ENCODE data around the gene UBA52.
A peak's percentile ranks its signal among the peaks of the same experiment; 100 is the strongest.

The UBA52 gene

DNA sequence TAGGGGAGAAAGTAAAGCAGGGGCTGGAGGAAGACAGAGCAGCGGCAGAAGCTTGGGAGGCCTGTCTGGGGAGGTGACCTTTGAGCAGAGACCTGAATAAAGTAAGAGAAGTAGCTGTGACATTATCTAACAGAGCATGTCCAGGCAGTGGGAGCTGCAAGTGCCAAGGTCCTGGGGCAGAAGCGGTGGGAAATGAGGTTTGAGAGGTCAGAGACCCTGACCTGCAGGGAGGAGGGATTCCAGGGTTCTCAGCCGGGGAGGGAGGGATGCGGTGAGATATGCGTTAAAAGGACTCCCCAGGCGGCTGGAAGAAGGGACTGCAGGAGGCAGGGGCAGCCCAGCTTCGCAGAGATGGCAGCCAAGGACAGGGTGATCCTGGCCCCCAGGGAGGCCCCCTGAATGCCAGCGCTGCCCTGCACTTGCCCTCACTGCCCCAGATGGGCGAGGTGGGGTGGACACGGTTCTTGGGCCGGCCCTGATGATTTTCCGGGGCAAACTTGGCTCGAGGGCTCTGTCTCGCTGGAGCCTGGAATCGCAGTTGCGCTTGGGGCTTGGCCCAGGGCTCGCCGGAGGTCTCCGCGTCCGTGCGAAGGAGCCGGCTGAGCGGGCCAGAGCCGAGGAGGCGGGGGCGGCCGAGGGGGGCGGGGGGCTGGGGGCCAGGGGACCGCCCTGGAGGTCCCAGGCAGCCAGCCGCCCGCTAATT, 31.7 kb downstream of the UBA52 start:
- no peaks in the 10 kb centered on the region for H3K36me3 ChIP-seq (ENCODE audit: insufficient read depth, low read length)
- H3K4me3 ChIP-seq (ENCODE audit: low read depth, low read length) = no peak overlapping the region
- H3K79me2 ChIP-seq (ENCODE audit: control insufficient read depth, insufficient read depth, low read length, unreplicated experiment) = no peaks in the 10 kb centered on the region
- no peaks in the 10 kb centered on the region for H3K4me1 ChIP-seq (ENCODE audit: control insufficient read depth, insufficient read depth, low read length, unreplicated experiment)
- H3K27ac ChIP-seq (ENCODE audit: low read depth, low read length) = no peak overlapping the region
- no peak overlapping the region for H2AFZ ChIP-seq (ENCODE audit: low read length, unreplicated experiment)
- H3K27me3 ChIP-seq (ENCODE audit: insufficient read depth, low read length) = peaks cover 21% of the 10 kb centered on the region

DNA sequence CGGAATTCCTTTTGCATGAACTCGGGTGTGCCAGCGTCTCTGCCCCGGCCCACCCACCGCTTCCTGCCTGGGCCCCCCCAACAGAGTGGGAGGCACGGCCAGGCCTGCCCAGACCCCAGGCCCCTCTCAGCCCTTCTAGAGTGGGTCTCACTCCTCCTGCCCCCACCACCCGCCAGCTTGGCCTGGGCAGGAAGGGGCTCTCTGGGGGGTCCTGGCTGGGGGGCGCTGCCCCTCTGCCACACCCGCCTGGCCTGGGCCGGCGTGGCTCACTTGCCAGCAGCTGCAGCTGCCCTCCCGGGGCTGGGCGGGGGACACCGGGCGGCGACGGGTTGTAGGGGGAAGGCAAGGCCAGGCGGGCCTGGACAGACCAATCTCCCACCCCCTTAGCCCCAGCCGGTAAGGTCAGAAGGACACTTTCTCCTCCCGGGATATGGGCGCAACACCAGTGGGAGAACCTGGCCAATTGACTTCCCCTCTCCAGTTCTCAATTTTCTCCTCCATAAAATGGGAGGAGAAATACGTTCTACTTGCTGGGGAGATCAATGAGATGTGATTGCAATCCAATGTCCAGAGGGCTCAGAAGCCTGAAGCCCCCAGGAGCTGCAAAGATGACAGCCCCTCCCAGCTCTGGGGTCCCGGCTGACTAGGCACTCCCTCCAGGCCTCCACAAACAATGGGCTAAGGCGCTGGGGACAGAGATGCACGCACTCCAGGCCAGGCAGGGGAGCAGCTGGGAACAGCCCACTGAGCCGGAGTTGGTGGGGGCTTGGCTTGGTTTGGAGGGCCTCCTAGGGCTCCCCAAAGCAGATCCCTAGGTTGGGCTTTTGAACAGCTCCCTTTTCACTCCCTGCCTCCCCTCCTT, 32.5 kb downstream of the UBA52 start:
- H3K79me2 ChIP-seq (ENCODE audit: control insufficient read depth, insufficient read depth, low read length, unreplicated experiment) = no peaks in the 10 kb centered on the region
- H3K4me1 ChIP-seq (ENCODE audit: control insufficient read depth, insufficient read depth, low read length, unreplicated experiment) = no peaks in the 10 kb centered on the region
- no peak overlapping the region for H3K27ac ChIP-seq (ENCODE audit: low read depth, low read length)
- H3K27me3 ChIP-seq (ENCODE audit: insufficient read depth, low read length) = peaks cover 28% of the 10 kb centered on the region
- H3K36me3 ChIP-seq (ENCODE audit: insufficient read depth, low read length) = no peaks in the 10 kb centered on the region
- H3K4me3 ChIP-seq (ENCODE audit: low read depth, low read length) = no peak overlapping the region; the same call in 1 of the 2 replicates
- no peak overlapping the region for H2AFZ ChIP-seq (ENCODE audit: low read length, unreplicated experiment)

DNA sequence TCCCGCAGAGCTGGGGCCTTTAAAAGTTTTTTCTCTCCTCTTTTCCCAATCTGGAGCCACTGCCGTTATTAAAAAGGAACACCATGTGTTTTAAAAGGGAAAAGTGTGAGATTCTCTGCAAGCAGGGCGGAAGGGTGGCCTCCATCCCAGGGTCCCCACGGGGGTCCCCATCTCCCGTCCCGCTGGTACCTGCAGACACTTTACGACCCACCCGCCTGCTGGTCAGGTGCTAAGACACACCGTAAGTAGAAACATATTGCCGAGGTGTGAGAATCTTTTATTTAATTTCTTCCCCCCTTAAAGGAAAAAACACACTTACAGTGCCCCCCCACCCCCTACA, 33.1 kb downstream of the UBA52 start:
- Histone ChIP-seq H3K79me2 (ENCODE audit: control insufficient read depth, insufficient read depth, low read length, unreplicated experiment) (no peaks in the 10 kb centered on the region), H3K27ac (ENCODE audit: low read depth, low read length) (no peak overlapping the region), H3K27me3 (ENCODE audit: insufficient read depth, low read length) (peaks cover 34% of the 10 kb centered on the region), H3K4me1 (ENCODE audit: control insufficient read depth, insufficient read depth, low read length, unreplicated experiment) (no peaks in the 10 kb centered on the region), H3K4me3 (ENCODE audit: low read depth, low read length) (no peak overlapping the region), H2AFZ (ENCODE audit: low read length, unreplicated experiment) (no peak overlapping the region), H3K36me3 (ENCODE audit: insufficient read depth, low read length) (no peaks in the 10 kb centered on the region)

DNA sequence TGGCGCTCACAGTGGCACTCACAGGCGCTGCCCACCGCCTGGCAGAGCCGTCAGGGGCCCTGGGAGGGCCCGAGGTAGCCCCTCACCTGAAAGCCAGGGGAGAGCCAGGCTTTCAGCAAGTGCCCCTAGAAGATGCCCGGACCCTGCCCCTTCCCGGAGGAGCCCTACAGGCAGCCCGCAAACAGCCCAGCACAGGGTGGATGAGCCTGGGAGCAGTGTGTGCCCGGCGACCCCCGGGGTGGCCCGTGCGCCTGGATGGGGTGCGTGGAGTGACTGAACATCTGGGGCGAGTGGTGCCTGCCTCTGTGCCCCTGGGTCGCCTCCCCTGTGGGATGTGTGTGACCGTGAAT, 33.5 kb downstream of the UBA52 start:
- Histone ChIP-seq H2AFZ (ENCODE audit: low read length, unreplicated experiment) (no peak overlapping the region), H3K27me3 (ENCODE audit: insufficient read depth, low read length) (peaks cover 38% of the 10 kb centered on the region), H3K27ac (ENCODE audit: low read depth, low read length) (no peak overlapping the region), H3K4me3 (ENCODE audit: low read depth, low read length) (peak overlapping the region; percentile 52), H3K79me2 (ENCODE audit: control insufficient read depth, insufficient read depth, low read length, unreplicated experiment) (no peaks in the 10 kb centered on the region), H3K4me1 (ENCODE audit: control insufficient read depth, insufficient read depth, low read length, unreplicated experiment) (no peaks in the 10 kb centered on the region), H3K36me3 (ENCODE audit: insufficient read depth, low read length) (no peaks in the 10 kb centered on the region)

DNA sequence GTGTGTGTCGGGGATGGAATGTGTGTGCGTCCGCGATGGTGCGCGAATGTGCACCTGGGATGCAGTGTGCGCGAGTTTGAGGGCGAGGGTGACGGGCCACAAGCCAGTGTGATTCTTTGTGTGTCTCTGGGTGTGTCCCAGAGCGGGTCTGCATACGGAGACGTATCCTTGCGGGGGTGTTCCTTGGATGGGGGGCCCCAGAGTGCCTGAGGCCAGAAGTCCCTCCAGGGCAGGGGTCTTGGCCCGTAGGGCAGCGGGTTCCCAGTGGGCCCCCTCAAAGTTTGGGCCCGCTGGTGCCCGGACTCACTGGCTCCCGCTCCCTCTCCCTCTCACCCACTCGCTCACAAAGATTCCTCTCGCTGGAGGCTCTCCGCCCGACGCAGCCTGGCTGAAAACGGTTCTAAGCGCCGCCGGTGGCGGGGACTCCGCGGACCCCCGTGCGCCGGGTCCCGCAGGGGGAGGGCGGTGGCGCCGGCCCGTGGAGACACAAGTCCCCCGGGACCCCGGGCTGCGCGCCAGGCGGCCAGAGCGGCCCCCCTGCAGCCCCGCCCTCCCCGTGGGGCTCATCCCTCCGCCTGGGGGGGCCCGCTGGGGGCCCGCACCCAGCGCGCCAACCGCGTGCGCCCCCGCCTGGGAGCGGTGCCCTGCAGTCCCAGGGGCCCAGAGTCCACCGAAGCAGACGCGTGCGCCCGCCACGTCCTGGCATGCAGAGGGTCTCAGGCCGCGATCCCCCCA, 34.1 kb downstream of the UBA52 start:
- no peak overlapping the region for H3K27ac ChIP-seq (ENCODE audit: low read depth, low read length)
- no peak overlapping the region for H2AFZ ChIP-seq (ENCODE audit: low read length, unreplicated experiment)
- no peaks in the 10 kb centered on the region for H3K36me3 ChIP-seq (ENCODE audit: insufficient read depth, low read length)
- H3K79me2 ChIP-seq (ENCODE audit: control insufficient read depth, insufficient read depth, low read length, unreplicated experiment) = no peaks in the 10 kb centered on the region
- H3K4me3 ChIP-seq (ENCODE audit: low read depth, low read length) = peak overlapping the region; percentile 52
- H3K4me1 ChIP-seq (ENCODE audit: control insufficient read depth, insufficient read depth, low read length, unreplicated experiment) = no peaks in the 10 kb centered on the region
- H3K27me3 ChIP-seq (ENCODE audit: insufficient read depth, low read length) = peaks cover 43% of the 10 kb centered on the region

DNA sequence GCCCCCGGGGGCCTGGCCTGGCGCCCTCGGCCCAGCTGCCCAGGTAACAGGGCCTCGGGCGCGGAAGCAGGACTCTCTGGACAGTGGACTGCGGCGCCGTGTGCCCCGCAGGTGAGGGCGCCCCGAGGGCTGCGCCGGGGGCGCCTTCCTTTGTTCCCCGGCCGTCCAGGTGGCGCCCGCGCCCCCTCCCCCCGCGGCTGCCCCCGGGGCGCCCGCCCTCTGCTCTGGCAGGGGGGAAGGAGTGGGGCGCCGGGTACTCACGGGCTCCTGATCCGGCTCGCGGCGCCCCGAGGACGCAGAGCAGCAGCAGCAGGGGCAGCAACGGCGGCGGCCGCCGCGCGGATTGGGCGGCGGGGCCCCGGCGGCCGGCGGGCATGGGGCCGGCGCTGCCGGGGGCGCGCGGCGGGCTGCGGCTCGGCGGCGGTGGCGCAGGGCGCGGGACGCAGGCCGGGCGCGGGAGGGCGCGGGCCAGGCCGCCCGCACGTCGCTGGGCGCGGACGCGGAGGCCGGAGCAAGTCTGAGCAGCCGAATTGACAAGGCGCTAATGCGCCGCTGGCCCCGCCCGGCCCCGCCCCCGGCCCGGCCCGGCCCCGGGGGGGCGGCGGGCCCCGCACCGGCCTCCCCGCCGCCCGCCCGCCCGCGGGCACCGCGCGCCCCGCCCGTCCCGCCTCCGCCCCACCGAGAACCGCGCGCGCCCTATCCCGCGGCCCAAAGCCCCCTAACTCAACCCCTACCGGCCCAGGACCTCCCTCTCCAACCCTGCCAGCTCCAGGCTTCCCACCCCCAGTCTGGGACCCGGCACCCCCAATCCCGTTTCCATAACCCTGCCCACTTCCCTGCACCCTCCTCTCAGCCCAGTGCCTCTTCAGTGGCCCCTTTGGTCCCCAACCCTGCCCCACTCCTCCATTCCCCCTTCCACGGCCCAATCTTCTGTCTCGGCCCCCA, 34.9 kb downstream of the UBA52 start, which contains the start of gene CRLF1:
TSS of gene CRLF1 (minus strand) at position 519 of the 945 bp plus-strand sequence. CDS start at position 376, 143 bp downstream.
- H2AFZ ChIP-seq (ENCODE audit: low read length, unreplicated experiment) = no peak within 1 kb of the TSS
- H3K27ac ChIP-seq (ENCODE audit: low read depth, low read length) = no peak within 1 kb of the TSS
- no peaks in the 10 kb centered on the region for H3K36me3 ChIP-seq (ENCODE audit: insufficient read depth, low read length)
- H3K27me3 ChIP-seq (ENCODE audit: insufficient read depth, low read length) = peaks cover 50% of the 10 kb centered on the region
- no peaks in the 10 kb centered on the region for H3K4me1 ChIP-seq (ENCODE audit: control insufficient read depth, insufficient read depth, low read length, unreplicated experiment)
- no peaks in the 10 kb centered on the region for H3K79me2 ChIP-seq (ENCODE audit: control insufficient read depth, insufficient read depth, low read length, unreplicated experiment)
- H3K4me3 ChIP-seq (ENCODE audit: low read depth, low read length) = peak within 1 kb of the TSS; percentile 73

DNA sequence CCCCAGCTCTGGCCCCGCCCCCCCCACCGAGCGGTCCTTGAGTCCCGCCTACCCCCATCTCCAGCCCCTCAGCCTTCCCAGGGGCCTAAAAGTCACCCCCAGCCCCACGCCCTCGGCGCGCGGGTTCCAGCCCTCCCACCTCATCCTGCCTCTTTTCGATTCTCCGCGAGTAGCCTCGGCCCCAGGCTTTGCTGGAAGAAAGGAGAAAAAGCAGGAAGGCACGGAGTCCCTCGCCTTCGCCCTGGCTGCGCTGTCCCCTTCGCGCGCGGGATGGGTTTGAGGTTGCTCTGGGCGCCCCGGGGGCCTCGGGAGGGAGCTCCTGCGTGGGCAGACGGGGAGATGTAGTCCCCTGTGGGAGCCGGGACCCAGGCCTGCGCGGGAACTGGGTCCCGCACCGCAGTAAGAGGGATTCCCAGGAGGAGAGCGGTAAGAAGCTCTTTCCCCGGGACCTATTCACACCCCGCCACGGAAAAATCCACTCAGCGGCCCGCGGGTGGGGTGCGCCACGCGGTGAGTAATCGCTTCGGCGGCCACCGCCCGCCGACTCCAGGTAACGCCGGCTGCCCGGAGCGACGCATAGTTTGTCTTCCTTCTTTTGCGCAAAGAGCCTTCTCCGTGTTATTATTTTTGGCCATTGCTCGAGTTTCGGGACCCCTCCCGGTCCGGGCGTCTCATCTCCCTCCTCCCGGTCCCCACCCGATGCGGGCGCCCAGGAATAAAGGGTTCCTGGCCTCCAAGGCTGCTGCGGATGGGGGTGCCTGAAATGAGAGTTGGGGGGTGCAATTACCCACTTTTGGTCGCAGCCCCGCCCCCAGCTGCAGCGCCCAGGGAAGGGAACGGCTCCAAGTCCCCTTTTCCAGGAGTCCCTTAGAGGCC, 35.8 kb downstream of the UBA52 start:
- H3K4me1 ChIP-seq (ENCODE audit: control insufficient read depth, insufficient read depth, low read length, unreplicated experiment) = no peaks in the 10 kb centered on the region
- no peaks in the 10 kb centered on the region for H3K79me2 ChIP-seq (ENCODE audit: control insufficient read depth, insufficient read depth, low read length, unreplicated experiment)
- no peaks in the 10 kb centered on the region for H3K36me3 ChIP-seq (ENCODE audit: insufficient read depth, low read length)
- H2AFZ ChIP-seq (ENCODE audit: low read length, unreplicated experiment) = no peak overlapping the region
- peak overlapping the region; percentile 73 for H3K4me3 ChIP-seq (ENCODE audit: low read depth, low read length)
- H3K27me3 ChIP-seq (ENCODE audit: insufficient read depth, low read length) = peaks cover 59% of the 10 kb centered on the region
- no peak overlapping the region for H3K27ac ChIP-seq (ENCODE audit: low read depth, low read length)

DNA sequence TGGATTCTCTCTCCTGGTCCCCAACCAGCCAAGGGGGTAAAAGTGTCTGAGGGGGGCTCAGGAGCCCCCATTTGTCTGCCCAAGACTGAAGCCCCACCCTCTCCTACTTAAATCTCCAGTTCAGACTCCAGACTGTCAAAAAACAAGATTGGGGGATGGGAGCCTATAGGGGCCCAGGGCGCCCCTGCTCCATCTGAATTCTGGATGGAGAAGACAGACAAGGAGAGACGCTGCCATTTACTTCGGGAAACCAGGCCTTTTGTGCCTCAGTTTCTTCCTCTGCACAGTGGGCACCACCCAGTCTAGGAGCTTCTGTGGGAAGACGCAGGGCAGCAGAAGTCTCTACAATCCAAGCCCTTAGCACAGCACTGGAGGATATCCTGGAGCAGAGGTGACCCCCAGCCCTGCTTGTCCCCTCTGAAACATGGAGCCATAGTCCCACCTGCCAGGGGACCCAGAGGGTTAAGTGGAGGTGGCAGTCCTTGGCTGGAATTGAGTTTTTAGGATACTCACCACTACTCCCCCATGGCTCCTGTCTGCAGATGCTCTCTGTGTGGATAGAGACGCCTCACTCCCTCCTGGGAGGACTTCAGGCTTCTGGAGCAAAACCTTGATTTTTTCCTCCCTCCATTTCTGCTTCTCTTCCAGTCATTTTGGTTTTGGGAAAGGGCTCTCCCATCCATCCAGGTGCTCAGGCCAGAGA, 36.6 kb downstream of the UBA52 start:
- H3K4me3 ChIP-seq (ENCODE audit: low read depth, low read length) = peak overlapping the region; percentile 73
- H3K36me3 ChIP-seq (ENCODE audit: insufficient read depth, low read length) = no peaks in the 10 kb centered on the region
- no peak overlapping the region for H3K27ac ChIP-seq (ENCODE audit: low read depth, low read length)
- no peak overlapping the region for H2AFZ ChIP-seq (ENCODE audit: low read length, unreplicated experiment)
- no peaks in the 10 kb centered on the region for H3K79me2 ChIP-seq (ENCODE audit: control insufficient read depth, insufficient read depth, low read length, unreplicated experiment)
- no peaks in the 10 kb centered on the region for H3K4me1 ChIP-seq (ENCODE audit: control insufficient read depth, insufficient read depth, low read length, unreplicated experiment)
- H3K27me3 ChIP-seq (ENCODE audit: insufficient read depth, low read length) = peaks cover 66% of the 10 kb centered on the region
